GM12892 (cell line): ENCODE results near the gene CC2D1B.

Experiments
- POLR2A ChIP-seq: IDR thresholded peaks from 2 replicates; pipeline ENCODE4 v1.6.1; 2011; ENCODE audit warnings: low read depth, low read length, control low read depth
- TAF1 ChIP-seq: IDR thresholded peaks from 2 replicates; pipeline ENCODE4 v1.6.1; 2011; ENCODE audit warnings: low read depth, mild to moderate bottlenecking, control low read depth, low read length, borderline replicate concordance

GRCh38 chr1:52352690-52353089 lies 13.3 kb downstream of the CC2D1B start:
- TF ChIP-seq POLR2A (no peak), TAF1 (no peak)
